ENCODE data around the gene FAM20A.
"Not testable (repeated sequence)": the region's sequence is repeated elsewhere in the genome, so short reads cannot be mapped to it uniquely, and the experiment has no call there.

FAM20A gene

GRCh38 chr17:68518063-68518815 lies 82.9 kb downstream of the FAM20A start:
- no peak for DNase-seq

- not testable (repeated sequence) for DNase-seq
These were observed 83.6 kb downstream of the FAM20A start for GRCh38 chr17:68517605-68518004.

GRCh38 chr17:68516732-68517131 lies 84.4 kb downstream of the FAM20A start:
- no peak for DNase-seq

GRCh38 chr17:68514831-68515635 lies 86.1 kb downstream of the FAM20A start:
- peak; percentile 68 for DNase-seq

- DNase-seq, result no peak
These were observed 87.2 kb downstream of the FAM20A start for GRCh38 chr17:68513932-68514331.

GRCh38 chr17:68512960-68513474 lies 88.2 kb downstream of the FAM20A start:
- DNase-seq, result peak; percentile 32

GRCh38 chr17:68512247-68512959 lies 88.8 kb downstream of the FAM20A start, which contains the start of gene PRKAR1A:
TSS of gene PRKAR1A (plus strand) at chr17:68512430. CDS start at chr17:68515400, 2,970 bp downstream.
- DNase-seq, result peak; percentile 92

GRCh38 chr17:68511671-68512246 lies 89.4 kb downstream of the FAM20A start:
- DNase-seq, result peak; percentile 76

GRCh38 chr17:68511254-68511670 lies 89.9 kb downstream of the FAM20A start:
- no peak for DNase-seq

- DNase-seq, result no peak
These were observed 91.8 kb downstream of the FAM20A start for GRCh38 chr17:68509141-68510057.

- DNase-seq, result no peak
These were observed 93.6 kb downstream of the FAM20A start for GRCh38 chr17:68507576-68507975.

- no peak for DNase-seq
These were observed 95.2 kb downstream of the FAM20A start for GRCh38 chr17:68505951-68506350.

- no peak for DNase-seq
These were observed 100.1 kb downstream of the FAM20A start for GRCh38 chr17:68501074-68501473.

- no peak for DNase-seq
These were observed 101.6 kb downstream of the FAM20A start for GRCh38 chr17:68499587-68499986.

- DNase-seq, result no peak
These were observed 102.5 kb downstream of the FAM20A start for GRCh38 chr17:68498479-68499326.

- DNase-seq, result no peak
These were observed 103.3 kb downstream of the FAM20A start for GRCh38 chr17:68497885-68498319.

- no peak for DNase-seq
These were observed 106.1 kb downstream of the FAM20A start for GRCh38 chr17:68495081-68495480.

- not testable (repeated sequence) for DNase-seq
These were observed 108.6 kb downstream of the FAM20A start for GRCh38 chr17:68492394-68493054.

GRCh38 chr17:68491381-68492231 lies 109.6 kb downstream of the FAM20A start:
- no peak for DNase-seq
